ENCODE measurements around the gene PAX6.

DNA sequence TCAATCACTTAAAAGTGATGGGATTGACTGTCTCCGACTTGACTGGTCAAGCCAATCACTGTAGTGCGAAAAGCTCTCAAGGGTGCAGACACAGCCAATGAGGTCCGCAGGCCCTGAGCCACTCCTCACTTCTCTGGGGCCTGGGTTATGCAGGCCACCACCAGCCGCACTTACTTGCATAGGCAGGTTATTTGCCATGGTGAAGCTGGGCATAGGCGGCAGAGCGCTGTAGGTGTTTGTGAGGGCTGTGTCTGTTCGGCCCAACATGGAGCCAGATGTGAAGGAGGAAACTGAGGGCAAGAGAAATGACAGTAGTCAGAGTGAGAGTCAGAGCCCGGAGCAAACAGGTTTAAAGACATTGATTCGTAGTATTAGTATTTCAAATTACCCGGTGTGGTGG, 17.9 kb downstream of the PAX6 start:
- TF ChIP-seq GATA2 (IDR thresholded peaks at IDR 0.05; ENCODE audit: low read depth, low read length): no peak
- TF ChIP-seq GATA3 (IDR thresholded peaks at IDR 0.05; ENCODE audit: low read depth, low read length): no peak
